Left colon (tissue), 2 donors: ENCODE results near the gene D2HGDH. TPM values are rescaled to one million over a fixed set of nuclear protein-coding genes. Genes with fewer than 3 reads are reported as not detected.
"Not testable (repeated sequence)": the region's sequence is repeated elsewhere in the genome, so short reads cannot be mapped to it uniquely, and the experiment has no call there.

ENCODE experiments used
- ATAC-seq: fragments of 200-7000 bp; cut with Tn5 transposase; one replicate; pipeline ENCODE4 v1.9.1; 2020; ENCODE audit warnings: mild to moderate bottlenecking, moderate library complexity
- DNase-seq, 2 donors: peaks; one replicate each; pipeline ENCODE4 v3.0.0-alpha.2; 2020
- intact Hi-C, 2 donors: fragments of 100-400 bp; cut with DNase I in 1 of 2; cut with micrococcal nuclease in 1 of 2; formaldehyde crosslinking; loops; one replicate each; pipeline versions ENCODE4 v1.11.2 to v1.14.0; 2022; cut with DNase I, micrococcal nuclease
- total RNA-seq, 2 donors: library from RNA; stranded (reverse); fragmentation: NEBNext Ultra II Directional; extraction: Animal tissue kit (Norgen Biotek cat#: 25700); gene quantifications; one replicate each; pipeline ENCODE4 v1.2.1, GENCODE V29; 2021
- donor health status: DM: no; HTN: no; CAD: no.
- donor health status: DM: yes; HTN: yes; CAD: no.

The D2HGDH gene
- total RNA-seq, 2 donors from 2014 or later, result 72.8 to 75.3 TPM

DNA sequence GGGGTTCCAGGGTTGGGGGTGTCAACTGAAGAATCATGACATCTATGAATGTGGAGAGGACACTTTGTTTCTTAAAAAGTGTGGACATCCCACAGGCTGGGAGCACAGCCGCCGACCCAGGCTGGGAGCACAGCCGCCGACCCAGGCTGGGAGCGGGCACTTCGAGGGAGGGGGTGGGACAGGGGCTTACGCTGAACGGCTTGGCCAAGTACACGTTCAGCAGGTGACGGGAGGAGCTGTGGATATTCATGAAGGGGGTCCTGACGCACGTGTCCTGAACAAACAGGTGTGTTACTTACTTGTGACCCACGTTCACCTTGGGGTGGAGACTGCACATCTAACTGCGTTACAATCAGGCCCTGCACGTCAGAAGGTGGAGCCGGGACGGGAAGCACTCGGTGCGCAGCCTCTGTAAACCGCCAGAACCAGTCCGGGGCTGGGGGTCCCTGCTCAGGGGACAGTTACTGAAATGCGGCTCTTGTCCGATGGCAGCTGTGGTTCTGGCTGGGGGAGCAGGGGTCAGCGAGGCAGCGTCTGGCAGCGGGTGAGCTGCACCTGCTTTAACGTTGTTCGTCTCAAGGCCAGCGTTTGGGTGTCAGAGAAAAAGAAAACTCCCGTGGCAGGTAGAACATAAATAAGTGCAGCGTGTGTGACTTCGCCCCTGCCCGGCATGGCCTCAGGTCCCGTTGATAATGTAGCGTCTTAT is 65.9 kb downstream of the D2HGDH start:
- DNase-seq, ATAC-seq, intact Hi-C loops: not testable (repeated sequence)

DNA sequence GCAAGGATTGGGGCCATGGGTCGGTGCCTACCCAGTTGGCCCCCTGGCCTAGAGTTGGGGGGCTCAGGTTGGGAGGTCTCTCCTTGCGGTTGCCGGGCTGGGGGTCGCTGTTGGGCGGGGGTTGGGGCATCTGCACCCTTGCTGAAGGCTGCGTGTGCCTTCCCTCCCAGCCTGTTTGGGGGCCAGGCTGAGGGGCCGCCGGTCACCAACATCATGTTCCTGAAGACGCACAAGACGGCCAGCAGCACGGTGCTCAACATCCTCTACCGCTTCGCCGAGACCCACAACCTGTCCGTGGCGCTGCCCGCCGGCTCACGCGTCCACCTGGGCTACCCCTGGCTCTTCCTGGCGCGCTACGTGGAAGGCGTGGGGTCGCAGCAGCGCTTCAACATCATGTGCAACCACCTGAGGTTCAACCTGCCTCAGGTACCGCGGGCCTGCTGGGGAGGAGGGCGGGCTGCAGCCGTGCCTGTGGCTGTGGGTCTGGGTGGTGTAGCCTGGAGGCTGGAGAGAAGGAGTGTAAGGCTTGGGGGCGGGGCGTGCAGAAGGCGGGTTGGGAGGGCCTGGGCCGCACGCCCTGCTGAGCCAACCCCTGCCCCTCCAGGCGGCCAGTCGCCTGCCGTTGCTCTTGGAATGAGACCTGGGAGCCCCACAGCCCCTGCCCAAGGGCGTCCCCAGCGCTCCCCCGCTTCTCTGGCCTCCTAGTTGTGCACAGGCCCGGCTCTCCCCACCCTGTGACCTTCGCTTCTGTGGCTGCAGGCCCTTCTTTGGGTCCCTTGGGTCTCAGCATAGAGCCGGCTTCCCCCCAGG is 67.4 kb downstream of the D2HGDH start:
- intact Hi-C loops, result no loop called here
- no peak for ATAC-seq
- peak in 1 of 2 donors; percentile 36 for DNase-seq

DNA sequence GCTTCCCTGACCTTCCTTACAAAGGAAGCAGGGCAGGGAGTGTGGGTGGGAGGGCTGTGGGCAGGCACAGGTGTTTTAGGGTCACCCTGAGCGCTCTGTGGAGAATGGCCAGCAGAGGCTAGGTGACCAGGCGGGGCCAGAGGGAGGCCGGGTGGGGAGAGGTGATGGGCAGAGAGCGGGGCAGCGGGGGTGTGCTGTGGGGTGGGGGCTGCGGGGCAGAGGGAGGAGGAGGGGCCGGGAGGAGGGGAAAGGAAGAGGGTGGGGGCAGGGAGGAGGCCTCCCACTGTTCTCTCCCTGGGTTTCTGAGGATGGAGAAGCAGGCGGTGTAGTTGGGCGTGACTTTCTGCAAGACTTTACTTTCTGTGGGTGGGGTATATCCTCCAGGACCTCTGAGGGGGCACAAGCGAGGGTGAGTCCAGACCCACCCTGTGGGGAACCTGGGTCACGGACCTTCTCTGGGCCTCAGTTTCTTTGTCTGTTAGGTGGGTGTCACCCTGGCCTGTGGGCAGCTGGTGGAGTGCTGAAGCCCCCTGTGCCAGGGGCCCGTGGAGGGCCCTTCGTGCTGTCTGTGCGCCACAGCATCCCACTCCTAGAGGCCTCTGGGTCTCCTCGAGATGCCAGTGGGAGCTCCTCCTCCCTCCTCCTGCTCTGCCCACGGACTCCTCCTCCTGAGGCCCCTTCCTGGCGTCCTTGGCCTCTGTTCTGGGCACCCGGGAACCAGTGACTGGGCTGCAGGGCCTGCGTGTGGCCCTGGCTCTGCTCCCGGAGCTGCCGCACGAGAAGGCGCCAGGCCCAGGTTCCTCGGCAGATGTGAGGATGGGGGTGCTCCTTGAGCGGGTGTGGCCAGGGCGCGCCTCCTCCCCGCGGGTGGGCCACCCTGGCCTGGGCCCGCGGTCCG is 68.2 kb downstream of the D2HGDH start:
- intact Hi-C loops, result no loop called here
- ATAC-seq (no peak), DNase-seq (no peak)

DNA sequence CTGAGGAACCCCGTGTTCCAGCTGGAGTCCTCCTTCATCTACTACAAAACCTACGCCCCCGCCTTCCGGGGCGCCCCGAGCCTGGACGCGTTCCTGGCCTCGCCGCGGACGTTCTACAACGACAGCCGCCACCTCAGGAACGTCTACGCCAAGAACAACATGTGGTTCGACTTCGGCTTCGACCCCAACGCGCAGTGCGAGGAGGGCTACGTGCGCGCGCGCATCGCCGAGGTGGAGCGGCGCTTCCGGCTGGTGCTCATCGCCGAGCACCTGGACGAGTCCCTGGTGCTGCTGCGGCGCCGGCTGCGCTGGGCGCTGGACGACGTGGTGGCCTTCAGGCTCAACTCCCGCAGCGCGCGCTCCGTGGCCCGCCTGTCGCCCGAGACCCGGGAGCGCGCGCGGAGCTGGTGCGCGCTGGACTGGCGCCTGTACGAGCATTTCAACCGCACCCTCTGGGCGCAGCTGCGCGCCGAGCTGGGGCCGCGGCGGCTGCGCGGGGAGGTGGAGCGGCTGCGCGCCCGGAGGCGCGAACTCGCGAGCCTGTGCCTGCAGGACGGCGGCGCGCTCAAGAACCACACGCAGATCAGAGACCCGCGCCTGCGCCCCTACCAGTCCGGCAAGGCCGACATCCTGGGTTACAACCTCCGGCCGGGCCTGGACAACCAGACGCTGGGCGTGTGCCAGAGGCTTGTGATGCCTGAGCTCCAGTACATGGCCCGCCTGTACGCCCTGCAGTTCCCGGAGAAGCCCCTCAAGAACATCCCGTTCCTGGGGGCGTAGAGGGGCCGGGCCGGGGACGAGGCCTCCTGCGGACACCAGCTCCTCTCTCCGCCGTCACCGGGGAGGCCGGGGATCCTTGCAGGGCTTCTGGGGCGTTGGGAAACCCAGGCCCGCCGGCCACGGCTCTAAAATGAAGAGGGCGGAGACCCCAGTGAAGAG is 69.2 kb downstream of the D2HGDH start:
- DNase-seq, result peak; percentile 20 to 35
- intact Hi-C loops, result no loop called here
- ATAC-seq, result no peak

DNA sequence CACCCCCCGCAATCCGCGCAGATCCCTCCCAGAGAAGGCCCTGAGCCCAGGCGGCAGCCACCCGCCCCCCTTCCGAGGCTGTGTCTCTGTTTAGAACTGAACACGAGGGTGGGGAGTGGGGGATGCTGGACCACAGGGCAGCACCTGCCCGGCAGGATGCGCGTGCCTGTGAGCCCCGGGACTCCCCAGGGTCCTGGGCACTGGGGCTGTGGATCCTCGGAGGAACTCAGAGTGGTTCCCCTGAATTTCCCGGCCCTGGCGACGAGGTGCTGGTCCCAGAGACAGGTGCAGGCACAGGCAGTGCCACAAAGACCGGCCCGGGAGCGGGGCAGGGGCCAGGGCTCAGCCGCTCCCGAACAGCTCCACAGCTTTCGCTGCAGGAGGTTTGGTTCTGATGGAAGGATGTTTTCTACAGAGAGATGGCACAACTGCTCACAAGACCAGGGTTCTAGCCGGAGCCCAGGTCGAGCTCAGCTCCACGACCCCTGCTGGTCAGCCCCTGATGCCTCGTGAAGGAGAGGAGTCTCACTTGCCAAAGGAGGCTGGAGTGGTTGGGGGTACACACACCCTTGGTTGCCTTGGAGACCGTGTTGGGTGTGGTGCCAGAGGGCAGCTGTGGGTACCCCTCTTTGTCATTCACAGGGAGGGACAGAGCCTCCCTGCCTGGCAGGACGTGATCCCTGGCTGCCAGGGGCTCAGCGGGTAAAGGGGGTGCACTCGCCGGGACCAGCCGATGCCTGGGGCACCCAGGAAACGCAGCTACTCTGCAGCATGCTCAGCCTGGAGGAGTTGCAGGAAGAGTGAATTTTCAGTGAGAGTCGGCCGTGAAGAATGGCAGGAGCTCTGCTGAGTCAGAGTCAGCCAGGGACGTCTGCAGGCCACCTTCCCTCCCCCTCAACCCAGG is 70.1 kb downstream of the D2HGDH start:
- peak in 1 of 2 donors; percentile 11 for DNase-seq
- no peak for ATAC-seq
- intact Hi-C loops, result no loop called here

DNA sequence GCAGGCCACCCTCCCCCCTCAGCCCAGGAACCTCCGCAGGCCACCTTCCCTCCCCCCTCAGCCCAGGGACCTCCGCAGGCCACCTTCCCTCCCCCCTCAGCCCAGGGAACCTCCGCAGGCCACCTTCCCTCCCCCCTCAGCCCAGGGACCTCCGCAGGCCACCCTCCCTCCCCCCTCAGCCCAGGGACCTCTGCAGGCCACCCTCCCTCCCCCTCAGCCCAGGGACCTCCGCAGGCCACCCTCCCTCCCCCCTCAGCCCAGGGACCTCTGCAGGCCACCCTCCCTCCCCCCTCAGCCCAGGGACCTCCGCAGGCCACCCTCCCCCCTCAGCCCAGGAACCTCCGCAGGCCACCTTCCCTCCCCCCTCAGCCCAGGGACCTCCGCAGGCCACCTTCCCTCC is 71.8 kb downstream of the D2HGDH start:
- intact Hi-C loops, DNase-seq, ATAC-seq: not testable (repeated sequence)

DNA sequence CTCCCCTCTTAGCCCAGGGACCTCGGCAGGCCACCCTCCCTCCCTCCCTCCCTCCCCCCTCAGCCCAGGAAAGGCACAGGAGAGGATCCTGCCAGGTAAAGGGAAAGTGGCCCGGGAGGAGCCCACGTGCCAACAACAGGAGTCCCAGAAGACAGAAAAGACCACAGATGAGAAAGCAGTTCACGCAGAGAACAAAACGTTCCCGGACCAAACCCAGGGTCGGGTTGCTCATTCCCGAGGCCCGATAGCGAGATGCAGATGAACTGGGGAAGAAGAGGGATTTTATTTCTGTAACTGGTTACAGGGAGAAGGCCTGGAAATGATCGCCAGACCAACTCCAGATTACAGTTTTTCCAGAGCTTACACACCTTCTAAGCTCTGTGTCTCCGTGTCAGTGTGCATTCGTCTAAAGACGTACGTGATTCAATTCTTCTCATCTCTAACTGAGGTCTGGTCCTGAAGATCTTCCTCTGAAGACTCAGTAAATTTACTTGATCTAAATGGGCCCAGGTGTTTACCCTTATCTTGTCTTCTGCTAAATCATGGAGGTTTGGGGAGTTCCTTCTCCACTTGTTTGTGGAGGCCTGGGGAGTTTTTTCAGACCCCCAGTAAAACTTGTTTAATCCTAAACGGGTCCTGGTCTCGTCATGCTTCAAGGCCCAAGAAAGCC is 73.8 kb downstream of the D2HGDH start:
- intact Hi-C loops, result no loop called here
- ATAC-seq (no peak), DNase-seq (peak in 1 of 2 donors; percentile 53)

DNA sequence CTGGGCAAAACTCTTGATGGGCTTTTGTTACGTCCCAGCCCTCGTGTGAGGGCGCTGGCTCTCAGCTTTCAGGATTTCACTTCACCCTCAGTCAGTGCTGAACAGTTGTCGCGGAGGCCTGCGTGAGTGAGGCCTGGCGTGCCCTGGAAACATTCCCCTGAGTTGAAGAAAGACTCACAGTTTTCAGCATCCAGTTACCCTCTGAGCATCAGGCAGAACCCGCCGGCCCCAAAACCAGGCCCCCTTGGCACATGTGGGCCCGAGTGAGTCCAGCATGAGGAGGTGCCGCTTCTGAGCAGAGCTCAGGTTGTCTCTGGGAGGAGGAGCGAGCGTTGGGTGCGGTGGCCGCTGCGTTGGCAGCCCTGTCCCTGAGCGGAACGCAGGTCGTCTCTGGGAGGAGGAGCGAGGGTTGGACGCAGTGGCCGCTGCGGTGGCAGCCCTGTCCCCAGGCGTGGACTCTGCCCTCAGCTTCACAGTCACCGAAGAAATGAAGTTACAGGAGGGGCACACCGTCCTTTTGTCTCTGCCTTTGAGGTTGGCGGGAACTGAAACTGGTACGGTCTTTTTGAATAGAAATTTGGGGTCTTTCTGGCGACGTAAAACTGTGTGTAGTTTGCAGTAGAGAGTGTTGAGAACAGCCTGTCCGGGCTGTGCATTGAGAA is 74.4 kb downstream of the D2HGDH start, which contains the start of gene NEU4:
NEU4 (plus strand) TSS at position 473 of the 662 bp plus-strand sequence. CDS start 5,292 bp downstream, outside the sequence.
- ATAC-seq (peak; percentile 71), DNase-seq (peak; percentile 59 to 91)
- intact Hi-C loops, result no loop called here

DNA sequence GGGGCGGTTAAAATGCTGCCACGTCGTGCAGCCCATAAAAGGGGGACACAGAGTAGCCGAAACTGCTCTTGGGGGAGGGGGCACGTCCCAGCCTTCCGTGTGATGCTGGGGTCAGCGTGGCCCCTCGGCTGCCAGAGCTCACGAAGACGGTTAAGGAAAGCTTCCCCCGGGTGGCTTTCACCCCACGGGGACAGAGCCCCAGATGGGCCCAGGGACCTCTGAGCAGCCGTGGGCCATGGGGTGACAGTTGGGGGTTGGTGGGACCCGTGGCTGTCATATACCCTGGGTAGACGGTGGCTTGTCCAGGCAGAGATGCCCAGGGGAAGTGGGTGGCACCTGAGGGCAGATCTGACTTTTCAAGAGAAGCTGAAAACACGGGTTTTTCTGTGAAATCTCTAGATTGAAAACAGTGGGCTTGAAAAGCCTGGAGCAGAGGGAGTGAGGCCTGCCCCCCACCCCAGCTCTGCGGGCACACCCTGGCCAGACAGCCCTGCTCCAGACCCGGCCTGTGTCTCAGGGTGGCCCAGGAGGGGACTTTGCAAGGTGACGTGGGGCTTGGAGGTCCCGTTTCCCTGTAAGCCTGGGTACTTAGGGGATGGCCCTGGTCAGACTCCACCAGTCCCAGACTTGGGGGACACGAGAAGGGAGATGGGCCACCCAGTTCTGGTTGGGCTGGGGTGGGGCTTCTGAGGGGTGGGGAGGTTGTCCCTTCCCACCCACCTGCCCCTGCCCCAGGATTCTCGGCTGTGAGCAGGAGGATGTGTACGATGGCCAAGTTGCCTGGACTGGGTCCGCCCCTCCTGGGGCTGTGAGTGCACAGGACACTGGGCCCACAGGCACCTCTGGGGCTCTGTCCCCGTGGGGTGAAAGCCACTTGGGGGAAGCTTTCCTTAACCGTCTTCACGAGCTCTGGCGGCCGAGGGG is 75.2 kb downstream of the D2HGDH start:
- intact Hi-C loops, result no loop called here
- DNase-seq, result peak in 1 of 2 donors; percentile 33
- no peak for ATAC-seq

DNA sequence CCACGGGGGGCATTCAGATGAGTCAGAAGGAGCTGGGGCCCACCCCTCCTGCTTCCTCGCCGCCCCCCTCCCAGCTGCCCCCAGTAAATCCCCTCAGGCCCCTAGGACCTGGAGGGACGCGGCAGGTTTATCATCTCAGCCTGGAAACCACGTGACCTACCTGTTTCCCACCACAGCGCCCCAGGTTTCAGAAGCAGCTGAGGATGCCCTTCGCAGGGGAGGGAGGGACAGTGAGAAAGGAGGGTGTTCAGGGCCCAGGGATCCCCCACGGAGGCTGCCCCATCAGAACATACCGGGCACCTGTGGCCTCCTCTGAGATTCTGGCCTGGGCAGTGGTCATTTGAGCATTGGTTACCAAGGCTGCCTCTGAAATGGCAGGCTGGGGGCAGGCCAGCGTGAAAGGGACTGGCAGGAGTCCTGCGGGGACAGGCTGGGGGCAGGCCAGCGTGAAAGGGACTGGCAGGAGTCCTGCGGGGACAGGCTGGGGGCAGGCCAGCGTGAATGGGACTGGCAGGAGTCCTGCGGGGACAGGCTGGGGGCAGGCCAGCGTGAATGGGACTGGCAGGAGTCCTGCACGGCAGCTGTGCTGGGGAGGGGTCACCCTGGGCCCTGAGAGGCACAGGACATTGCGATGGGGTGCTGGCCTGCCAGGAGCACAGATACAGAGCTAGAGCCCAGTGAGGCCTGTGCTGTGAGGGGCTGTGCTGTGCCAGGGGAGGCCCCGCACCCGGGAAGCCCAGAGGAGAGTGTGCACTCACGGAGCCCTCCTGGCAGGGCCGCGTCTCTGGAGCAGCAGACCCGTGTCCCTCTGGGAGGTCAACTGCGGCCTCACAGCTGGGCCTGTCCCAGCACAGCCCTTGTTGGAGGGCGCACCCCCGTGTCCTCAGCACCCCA is 76.1 kb downstream of the D2HGDH start:
- ATAC-seq (no peak), DNase-seq (peak in 1 of 2 donors; percentile 6)
- intact Hi-C loops, result no loop called here

DNA sequence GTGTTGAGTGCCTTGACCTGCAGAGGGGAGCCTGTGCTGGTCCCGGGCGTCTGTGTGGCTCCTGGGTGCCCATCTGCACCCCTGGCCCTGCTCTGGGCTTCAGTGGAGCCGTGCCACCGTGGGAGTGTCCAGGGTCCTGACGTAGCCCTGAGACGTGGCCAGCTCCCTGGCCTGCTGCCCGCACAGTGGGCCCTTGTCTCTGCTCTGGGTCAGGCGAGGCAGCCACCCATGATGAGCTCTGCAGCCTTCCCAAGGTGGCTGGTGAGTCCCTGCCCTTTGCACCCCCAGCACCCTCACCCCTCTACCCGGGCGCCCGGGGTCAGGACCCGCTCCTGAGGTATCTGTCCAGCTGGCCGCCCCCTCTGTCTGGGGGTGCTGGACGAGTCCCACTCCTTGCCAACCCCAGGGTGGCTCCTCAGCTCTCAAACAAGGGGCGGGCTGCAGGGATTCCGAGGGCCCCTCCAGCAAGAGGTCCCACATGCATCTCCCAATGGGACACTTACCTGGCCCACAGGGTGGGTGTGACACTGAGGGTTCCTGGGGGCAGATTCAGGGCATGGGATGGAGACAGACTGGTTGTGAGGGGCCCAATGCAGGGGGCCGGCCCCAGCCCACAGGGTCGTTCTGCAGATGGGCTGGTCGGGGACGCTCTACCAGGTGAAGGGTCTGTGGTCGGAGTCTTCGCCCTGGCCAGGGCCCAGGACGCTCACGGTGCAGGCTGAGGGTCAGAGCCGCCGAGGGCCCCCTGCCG is 76.9 kb downstream of the D2HGDH start:
- DNase-seq, result peak in 1 of 2 donors; percentile 7
- intact Hi-C loops, result no loop called here
- ATAC-seq, result no peak

DNA sequence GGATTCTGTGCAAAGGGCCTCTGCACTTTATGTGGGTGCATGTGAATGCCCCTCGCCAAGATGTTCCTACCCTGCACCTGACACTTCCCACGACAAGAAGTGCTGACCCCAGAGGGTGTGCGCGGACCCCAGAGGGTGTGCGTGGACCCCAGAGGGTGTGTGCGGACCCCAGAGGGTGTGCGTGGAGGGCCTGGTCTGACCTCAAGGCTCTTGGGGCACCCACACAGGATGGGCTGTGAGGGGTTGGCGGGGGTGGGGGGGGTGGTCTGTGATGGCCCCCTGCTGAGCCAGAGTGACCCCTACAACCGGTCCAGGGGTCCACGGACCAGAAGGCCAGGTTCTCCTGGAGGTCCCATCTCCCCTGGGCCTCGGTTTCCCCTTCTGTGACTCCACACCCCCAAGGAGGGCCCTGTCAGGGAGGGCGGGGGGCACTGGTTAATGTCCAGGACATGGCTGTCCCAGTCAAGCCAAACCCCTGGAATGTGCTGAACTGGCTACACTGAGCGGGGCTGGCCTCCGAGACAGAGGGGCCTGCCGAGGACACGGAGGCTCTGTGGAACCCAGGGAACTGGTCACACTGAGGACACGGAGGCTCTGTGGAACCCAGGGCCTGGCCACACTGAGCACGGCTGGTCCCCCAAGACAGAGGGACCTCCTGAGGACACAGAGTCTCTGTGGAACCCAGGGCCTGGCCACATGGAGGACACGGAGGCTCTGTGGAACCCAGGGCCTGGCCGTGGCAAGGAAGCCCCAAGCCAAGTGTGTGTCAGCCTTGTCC is 77.7 kb downstream of the D2HGDH start:
- intact Hi-C loops, result no loop called here
- DNase-seq (peak in 1 of 2 donors; percentile 38), ATAC-seq (no peak)
